GM23338 (cell line): Measurements from ENCODE around the gene FLYWCH1.

Experiments
- EZH2 ChIP-seq: fragments of 200-600 bp; sonication (generic); IDR thresholded peaks from one replicate; pipeline ENCODE4 v1.8.0; 2017; ENCODE audit warnings: antibody characterized with exemption, mild to moderate bottlenecking, low read depth; ENCODE audit not compliant: unreplicated experiment
- EZH2phosphoT487 ChIP-seq: fragments of 200-600 bp; sonication (generic); IDR thresholded peaks from one replicate; pipeline ENCODE4 v1.8.1; 2018; ENCODE audit warnings: antibody characterized with exemption; ENCODE audit not compliant: unreplicated experiment
- POLR2AphosphoS5 ChIP-seq: IDR thresholded peaks from 2 replicates; pipeline ENCODE4 v1.6.1; 2016; ENCODE audit warnings: antibody characterized with exemption, low read depth
- TF ChIP-seq, protein P1 (sequence below), 2 experiments: fragments of 200-600 bp in 1 of 2; sonication (generic) in 1 of 2; conservative IDR thresholded peaks; 2 replicates each; pipeline versions ENCODE4 v1.5.1 to v1.6.1; 2016 to 2017; ENCODE audit warnings: antibody characterized with exemption in 2 of 2, low read depth in 2 of 2, mild to moderate bottlenecking in 2 of 2, moderate library complexity in 1 of 2

DNA sequence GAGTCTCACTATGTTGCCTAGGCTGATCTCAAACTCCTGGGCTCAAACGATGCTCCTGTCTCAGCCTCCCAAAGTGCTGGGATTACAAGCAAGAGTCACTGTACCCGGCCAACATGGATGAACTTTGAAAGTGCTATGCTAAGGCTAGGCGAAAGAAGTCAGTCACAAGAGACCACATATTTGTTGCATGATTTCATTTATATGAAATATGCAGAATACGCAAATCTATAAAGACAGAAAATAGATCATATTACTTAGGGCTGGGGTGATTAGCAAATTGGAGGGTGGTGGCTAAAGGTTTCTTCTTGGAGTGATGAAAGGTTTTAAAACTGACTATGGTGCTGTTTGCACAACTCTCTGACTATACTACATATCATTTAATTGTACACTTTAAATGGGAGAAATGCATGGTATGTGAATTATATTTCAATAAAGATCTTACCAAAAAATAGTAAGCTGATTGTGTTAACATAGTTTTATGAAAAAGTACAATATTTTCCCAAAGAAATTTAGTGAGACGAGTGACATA is 1.2 kb upstream of the FLYWCH1 start:
- TF ChIP-seq EZH2 = no peak
- no peak for TF ChIP-seq POLR2AphosphoS5
- TF ChIP-seq, protein P1, sequence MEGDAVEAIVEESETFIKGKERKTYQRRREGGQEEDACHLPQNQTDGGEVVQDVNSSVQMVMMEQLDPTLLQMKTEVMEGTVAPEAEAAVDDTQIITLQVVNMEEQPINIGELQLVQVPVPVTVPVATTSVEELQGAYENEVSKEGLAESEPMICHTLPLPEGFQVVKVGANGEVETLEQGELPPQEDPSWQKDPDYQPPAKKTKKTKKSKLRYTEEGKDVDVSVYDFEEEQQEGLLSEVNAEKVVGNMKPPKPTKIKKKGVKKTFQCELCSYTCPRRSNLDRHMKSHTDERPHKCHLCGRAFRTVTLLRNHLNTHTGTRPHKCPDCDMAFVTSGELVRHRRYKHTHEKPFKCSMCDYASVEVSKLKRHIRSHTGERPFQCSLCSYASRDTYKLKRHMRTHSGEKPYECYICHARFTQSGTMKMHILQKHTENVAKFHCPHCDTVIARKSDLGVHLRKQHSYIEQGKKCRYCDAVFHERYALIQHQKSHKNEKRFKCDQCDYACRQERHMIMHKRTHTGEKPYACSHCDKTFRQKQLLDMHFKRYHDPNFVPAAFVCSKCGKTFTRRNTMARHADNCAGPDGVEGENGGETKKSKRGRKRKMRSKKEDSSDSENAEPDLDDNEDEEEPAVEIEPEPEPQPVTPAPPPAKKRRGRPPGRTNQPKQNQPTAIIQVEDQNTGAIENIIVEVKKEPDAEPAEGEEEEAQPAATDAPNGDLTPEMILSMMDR (conservative IDR thresholded peaks at IDR 0.05; ENCODE audit: low read depth in 2 of 2) = no peak
- TF ChIP-seq EZH2phosphoT487 = no peak
